ENCODE measurements around the gene NFS1.
"Not testable (repeated sequence)": the region's sequence is repeated elsewhere in the genome, so short reads cannot be mapped to it uniquely, and the experiment has no call there.

Gene NFS1

DNA sequence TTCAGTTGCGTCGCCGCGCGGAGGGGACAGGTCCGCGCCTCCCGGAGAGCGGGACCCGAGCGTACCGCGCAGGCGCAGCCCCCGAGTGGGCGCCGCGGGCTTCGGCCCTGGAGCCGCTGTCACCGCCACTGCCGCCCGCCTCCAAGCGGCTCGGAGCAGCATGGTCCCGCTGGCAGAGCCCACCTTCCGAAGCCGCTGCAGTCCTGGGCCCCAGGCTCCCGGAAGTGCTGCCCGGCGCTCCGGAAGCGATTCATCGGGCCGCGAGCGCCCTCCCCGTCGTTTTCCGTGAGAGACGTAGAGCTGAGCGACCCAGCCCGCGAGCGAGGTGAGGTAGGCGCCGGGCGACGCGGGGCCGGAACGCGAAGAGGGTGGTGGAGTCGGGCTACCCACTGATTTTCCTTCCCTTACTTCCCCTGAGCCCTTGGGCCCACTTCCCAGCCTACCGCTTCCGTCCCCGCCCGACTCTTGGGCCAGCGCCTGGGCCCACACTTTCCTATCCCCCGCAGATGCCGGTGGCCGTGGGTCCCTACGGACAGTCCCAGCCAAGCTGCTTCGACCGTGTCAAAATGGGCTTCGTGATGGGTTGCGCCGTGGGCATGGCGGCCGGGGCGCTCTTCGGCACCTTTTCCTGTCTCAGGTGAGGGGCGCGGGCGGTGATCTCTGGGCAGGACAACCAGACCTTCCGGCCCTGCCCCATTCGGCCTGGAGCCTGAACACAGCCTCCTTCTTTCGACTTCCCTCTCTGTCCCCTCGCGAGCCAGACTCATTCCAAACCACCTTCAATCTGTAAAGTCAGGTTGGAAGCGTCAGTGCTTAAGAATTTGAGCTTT, at the start of gene NFS1, which contains the start of gene ROMO1:
Gene NFS1 (minus strand): TSS at position 226 of the 830 bp plus-strand sequence. CDS start 64 bp downstream, at position 162.
Gene ROMO1 (plus strand): TSS at position 279 of the 830 bp plus-strand sequence. CDS start 228 bp downstream, at position 507.
- no peaks in the 10 kb centered on the region for H3K4me1 ChIP-seq (ENCODE audit: control insufficient read depth, insufficient read depth, low read length)
- peaks cover 6% of the 10 kb centered on the region for H3K36me3 ChIP-seq (ENCODE audit: control insufficient read depth, insufficient read depth, low read length)
- peak within 1 kb of the TSS; percentile 98 for H3K9ac ChIP-seq (ENCODE audit: low read depth, low read length)
- peak within 1 kb of the TSS; percentile 97 for H3K4me3 ChIP-seq (ENCODE audit: low read depth, low read length)
- no peaks in the 10 kb centered on the region for H3K27me3 ChIP-seq (ENCODE audit: control insufficient read depth, insufficient read depth, low read length)
- no peaks in the 10 kb centered on the region for H3K9me3 ChIP-seq (ENCODE audit: control insufficient read depth, insufficient read depth, low read length)

DNA sequence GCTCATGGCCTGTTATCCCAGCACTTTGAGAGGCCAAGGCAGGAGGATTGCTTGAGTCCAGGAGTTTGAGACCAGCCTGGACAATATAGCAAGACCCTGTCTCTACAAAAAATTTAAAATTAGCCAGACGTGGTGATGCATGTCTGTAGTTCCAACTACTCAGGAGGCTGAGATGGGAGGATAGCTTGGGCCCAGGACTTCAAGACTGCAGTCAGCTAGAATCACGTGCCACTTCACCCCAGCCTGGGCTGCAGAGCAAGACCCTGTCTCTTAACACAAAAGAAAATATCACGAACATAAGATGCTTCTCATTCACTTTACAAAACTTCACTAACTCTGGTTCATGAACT, 45.3 kb upstream of the NFS1 start:
- H3K9me3 ChIP-seq (ENCODE audit: control insufficient read depth, insufficient read depth, low read length); H3K4me3 ChIP-seq (ENCODE audit: low read depth, low read length); H3K4me1 ChIP-seq (ENCODE audit: control insufficient read depth, insufficient read depth, low read length); H3K9ac ChIP-seq (ENCODE audit: low read depth, low read length); H3K27me3 ChIP-seq (ENCODE audit: control insufficient read depth, insufficient read depth, low read length): not testable (repeated sequence)
- peaks cover 12% of the 10 kb centered on the region for H3K36me3 ChIP-seq (ENCODE audit: control insufficient read depth, insufficient read depth, low read length)

DNA sequence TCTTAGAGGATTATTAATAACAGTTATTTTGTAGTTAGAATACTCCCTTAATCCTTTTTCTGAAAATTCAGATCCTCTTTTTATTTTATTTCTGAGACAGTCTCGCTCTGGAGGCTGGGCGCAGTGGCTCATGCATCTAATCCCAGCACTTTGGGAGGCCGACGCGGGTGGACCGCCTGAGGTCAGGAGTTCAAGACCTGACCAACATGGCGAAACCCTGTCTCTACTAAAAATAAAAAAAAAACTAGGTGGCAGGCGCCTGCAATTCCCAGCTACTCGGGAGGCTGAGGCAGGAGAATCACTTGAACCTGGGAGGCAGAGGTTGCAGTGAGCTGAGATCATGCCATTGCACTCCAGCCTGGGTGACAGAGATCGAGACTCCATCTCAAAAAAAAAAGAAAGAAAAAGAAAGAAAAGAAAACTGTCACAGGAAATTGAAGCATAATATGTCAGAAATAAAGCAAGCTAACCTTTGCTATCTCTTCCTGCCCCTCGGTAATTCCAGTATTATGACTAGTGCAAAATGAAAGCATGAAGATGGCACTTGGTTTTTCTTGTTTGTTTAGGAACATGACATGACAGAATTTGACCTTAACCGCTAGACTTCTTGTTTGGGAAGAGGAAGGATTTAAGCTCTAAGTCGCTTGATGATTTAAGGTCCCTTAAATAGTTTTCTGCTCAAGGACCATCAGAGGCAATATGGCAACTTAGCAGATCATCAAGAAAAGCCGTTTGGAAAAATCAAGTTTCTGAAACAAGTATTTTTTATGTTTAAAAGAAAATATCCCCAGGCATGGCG, 44.7 kb upstream of the NFS1 start:
- Histone ChIP-seq H3K9me3 (ENCODE audit: control insufficient read depth, insufficient read depth, low read length) (no peaks in the 10 kb centered on the region), H3K4me3 (ENCODE audit: low read depth, low read length) (peak overlapping the region; percentile 82), H3K36me3 (ENCODE audit: control insufficient read depth, insufficient read depth, low read length) (peaks cover 13% of the 10 kb centered on the region), H3K27me3 (ENCODE audit: control insufficient read depth, insufficient read depth, low read length) (no peaks in the 10 kb centered on the region), H3K4me1 (ENCODE audit: control insufficient read depth, insufficient read depth, low read length) (peaks cover 12% of the 10 kb centered on the region), H3K9ac (ENCODE audit: low read depth, low read length) (peak overlapping the region; percentile 95)

DNA sequence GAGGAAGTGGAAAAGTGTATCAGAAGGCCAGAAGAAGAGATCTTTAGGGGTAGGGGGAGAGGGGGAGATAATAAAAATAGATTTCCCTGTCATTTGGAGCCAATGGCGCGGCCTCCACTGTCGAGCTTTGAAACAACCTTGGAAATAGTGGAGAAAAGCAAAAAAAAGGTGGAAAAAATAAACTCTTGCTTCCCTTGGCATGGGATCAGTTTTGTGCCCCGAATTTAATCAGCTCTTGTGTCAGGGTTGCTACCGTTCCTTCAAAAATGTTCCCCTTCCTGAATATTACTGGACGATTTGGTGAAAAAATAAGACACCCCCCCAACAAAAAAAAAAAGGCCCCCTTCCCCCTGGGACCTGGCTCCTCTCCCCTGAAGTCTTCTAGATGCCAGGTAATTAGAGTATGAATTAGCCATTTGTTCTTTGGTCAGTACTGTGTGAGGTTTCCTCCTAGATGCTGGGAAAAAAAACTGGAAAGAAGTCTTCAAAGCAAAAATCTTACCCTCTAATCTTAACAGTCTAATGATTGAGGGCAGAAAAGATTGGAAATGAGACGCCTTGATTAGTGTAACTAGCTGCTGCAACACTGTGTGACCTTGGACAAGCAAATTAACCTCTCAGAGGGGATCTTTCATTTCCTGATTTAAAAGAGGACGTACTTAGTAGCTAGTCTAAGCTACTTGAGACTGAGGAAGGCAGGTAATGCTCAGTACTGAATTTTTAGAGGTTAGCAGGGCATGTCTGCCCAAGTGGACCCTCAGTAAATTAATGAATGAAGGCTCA, 43.8 kb upstream of the NFS1 start:
- H3K9me3 ChIP-seq (ENCODE audit: control insufficient read depth, insufficient read depth, low read length), result no peaks in the 10 kb centered on the region
- peaks cover 12% of the 10 kb centered on the region for H3K4me1 ChIP-seq (ENCODE audit: control insufficient read depth, insufficient read depth, low read length)
- no peaks in the 10 kb centered on the region for H3K27me3 ChIP-seq (ENCODE audit: control insufficient read depth, insufficient read depth, low read length)
- peak overlapping the region; percentile 95 for H3K9ac ChIP-seq (ENCODE audit: low read depth, low read length)
- peak overlapping the region; percentile 82 for H3K4me3 ChIP-seq (ENCODE audit: low read depth, low read length)
- H3K36me3 ChIP-seq (ENCODE audit: control insufficient read depth, insufficient read depth, low read length), result peaks cover 22% of the 10 kb centered on the region

DNA sequence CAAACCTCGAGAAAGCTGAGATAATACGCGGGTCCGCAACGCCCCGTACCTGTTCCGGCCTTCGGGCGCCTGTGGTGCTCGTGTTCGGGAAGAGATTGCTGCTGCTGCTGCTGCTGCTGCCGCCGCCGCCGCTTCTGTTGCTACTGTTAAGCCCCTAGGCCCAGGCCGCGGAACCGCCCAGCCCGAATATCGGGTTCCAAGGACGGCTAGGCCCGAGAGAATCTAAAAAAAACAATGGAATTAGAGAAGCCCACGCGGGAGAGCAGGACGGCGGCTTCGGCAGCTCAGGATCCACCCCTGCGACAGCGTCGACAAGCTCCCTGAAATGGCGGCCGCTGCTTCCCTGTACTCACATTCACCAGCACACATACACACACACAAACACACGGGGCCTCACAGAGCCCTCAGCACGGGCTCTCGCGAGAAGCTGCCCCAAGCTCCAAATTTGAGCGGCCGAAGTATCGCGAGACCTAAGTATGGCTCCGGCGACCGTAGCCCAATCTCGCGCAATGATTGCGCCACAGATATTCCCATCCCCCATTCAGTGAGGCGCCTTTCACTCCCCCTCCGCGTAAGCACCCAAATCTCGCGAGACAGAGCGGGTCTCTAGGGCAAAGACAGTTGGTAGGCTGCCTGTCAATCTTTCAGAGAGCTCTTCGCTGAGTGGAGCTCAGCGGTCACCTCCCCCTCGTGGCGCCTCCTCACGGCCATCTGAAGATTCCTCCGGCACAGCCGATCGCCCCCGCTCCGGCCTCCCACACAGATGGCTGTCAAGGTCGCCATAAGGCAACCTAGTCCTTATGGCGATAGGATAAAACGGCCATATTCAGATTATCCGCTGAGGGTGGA, 43.0 kb upstream of the NFS1 start, which contains the start of gene RBM39:
Gene RBM39 (minus strand): TSS at position 369 of the 849 bp plus-strand sequence. CDS start 1,386 bp downstream, outside the sequence.
- Histone ChIP-seq H3K9ac (ENCODE audit: low read depth, low read length) (peak within 1 kb of the TSS; percentile 100), H3K36me3 (ENCODE audit: control insufficient read depth, insufficient read depth, low read length) (peaks cover 24% of the 10 kb centered on the region), H3K9me3 (ENCODE audit: control insufficient read depth, insufficient read depth, low read length) (no peaks in the 10 kb centered on the region), H3K4me1 (ENCODE audit: control insufficient read depth, insufficient read depth, low read length) (peaks cover 12% of the 10 kb centered on the region), H3K4me3 (ENCODE audit: low read depth, low read length) (peak within 1 kb of the TSS; percentile 95), H3K27me3 (ENCODE audit: control insufficient read depth, insufficient read depth, low read length) (no peaks in the 10 kb centered on the region)

DNA sequence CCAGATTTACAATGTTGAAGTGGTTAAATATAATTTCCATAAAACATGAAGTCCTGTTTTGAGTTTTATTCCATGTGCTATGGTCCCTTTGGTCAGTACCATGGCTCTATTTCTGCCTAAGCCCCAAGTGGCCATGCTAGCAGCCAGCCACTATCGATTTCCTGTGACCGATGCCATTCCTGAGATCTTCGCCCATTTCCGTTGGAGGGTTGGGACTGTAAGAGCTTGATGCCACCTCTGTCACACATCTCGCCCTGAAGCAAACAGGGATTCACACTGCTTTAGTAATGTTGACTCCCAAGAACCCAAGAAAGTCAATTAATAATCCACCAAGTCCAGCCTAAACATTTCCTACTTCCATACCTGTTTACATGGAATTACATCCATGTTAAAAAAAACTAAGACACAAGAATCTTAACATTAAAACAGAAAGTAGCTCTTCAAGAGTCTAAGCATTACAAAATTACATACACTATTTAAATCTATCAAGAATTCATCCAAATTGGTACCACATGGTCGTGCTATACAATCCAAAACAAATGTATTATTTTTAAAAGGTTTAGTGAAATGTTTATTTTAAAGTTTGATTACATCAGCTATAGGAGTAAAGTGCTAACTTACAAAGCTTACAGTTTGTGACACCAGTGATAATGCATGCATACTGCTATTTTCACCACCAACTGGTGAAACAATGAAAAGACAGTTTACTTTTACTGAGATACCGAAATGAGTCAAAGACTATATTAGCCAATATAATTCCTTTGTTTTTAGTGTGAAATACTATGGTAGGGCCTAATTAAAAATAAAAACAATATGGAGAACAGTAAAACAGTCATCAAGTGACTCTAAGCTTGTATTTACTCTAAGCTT, 40.4 kb upstream of the NFS1 start:
- Histone ChIP-seq H3K4me3 (ENCODE audit: low read depth, low read length) (peak overlapping the region; percentile 95), H3K4me1 (ENCODE audit: control insufficient read depth, insufficient read depth, low read length) (peaks cover 12% of the 10 kb centered on the region), H3K9ac (ENCODE audit: low read depth, low read length) (no peak overlapping the region), H3K27me3 (ENCODE audit: control insufficient read depth, insufficient read depth, low read length) (no peaks in the 10 kb centered on the region), H3K9me3 (ENCODE audit: control insufficient read depth, insufficient read depth, low read length) (no peaks in the 10 kb centered on the region), H3K36me3 (ENCODE audit: control insufficient read depth, insufficient read depth, low read length) (peaks cover 39% of the 10 kb centered on the region)

DNA sequence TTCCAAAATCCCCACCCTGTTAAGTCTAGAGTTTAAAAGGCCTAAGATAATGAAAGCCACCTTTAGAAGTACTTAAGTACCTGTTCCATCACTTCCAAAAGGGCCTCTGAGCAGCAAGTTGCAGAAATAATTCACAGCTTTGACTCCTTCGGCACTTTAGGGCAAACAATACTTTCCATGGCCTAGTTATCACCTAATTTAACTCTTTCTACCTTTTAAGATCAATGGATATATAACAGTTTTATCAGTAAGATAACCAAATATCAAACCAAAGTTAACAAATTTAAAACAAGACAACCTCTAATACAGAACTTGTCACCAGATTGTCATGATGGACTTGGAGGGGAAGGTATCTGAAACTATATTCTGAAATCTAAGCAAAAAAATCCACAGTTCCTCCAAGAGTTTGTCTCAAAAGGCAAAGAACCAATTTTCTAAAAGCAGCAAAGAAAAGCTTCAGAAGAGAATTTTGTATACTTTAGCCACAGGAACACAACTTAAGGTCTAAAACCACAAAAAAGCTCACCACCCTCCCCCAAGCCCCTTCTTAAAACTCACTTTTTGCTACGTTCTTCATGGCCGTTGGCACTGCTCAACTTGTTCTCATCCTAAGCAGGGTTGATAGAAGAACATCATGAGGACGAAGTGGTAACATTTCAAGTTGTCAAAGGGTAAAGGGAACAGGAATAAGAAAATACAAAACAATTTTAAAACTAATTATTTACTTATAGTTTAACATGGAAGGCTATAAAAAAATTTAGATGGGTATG, 39.4 kb upstream of the NFS1 start:
- H3K9me3 ChIP-seq (ENCODE audit: control insufficient read depth, insufficient read depth, low read length), result no peaks in the 10 kb centered on the region
- no peak overlapping the region for H3K9ac ChIP-seq (ENCODE audit: low read depth, low read length)
- no peak overlapping the region for H3K4me3 ChIP-seq (ENCODE audit: low read depth, low read length)
- H3K4me1 ChIP-seq (ENCODE audit: control insufficient read depth, insufficient read depth, low read length), result peaks cover 12% of the 10 kb centered on the region
- H3K27me3 ChIP-seq (ENCODE audit: control insufficient read depth, insufficient read depth, low read length), result no peaks in the 10 kb centered on the region
- H3K36me3 ChIP-seq (ENCODE audit: control insufficient read depth, insufficient read depth, low read length), result peaks cover 43% of the 10 kb centered on the region

DNA sequence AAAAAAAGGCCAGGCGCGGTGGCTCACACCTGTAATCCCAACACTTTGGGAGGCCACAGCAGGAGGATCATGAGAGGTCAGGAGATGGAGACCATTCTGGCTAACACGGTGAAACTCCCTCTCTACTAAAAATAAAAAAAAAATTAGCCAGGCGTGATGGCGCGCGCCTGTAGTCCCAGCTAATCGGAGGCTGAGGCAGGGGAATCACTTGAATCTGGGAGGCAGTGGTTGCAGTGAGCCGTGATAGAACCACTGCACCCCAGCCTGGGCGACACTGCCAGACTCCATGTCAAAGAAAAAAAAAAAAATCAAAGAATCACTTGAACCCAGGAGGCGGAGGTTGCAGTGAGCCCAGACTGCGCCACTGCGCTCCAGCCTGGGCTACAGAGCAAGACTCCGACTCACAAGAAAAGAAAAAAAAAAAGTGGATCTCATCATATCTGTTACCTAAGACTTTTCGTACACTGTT, 38.7 kb upstream of the NFS1 start:
- Histone ChIP-seq H3K36me3 (ENCODE audit: control insufficient read depth, insufficient read depth, low read length) (peaks cover 49% of the 10 kb centered on the region), H3K4me3 (ENCODE audit: low read depth, low read length) (no peak overlapping the region), H3K4me1 (ENCODE audit: control insufficient read depth, insufficient read depth, low read length) (peaks cover 9% of the 10 kb centered on the region), H3K9ac (ENCODE audit: low read depth, low read length) (no peak overlapping the region), H3K9me3 (ENCODE audit: control insufficient read depth, insufficient read depth, low read length) (no peaks in the 10 kb centered on the region), H3K27me3 (ENCODE audit: control insufficient read depth, insufficient read depth, low read length) (no peaks in the 10 kb centered on the region)

DNA sequence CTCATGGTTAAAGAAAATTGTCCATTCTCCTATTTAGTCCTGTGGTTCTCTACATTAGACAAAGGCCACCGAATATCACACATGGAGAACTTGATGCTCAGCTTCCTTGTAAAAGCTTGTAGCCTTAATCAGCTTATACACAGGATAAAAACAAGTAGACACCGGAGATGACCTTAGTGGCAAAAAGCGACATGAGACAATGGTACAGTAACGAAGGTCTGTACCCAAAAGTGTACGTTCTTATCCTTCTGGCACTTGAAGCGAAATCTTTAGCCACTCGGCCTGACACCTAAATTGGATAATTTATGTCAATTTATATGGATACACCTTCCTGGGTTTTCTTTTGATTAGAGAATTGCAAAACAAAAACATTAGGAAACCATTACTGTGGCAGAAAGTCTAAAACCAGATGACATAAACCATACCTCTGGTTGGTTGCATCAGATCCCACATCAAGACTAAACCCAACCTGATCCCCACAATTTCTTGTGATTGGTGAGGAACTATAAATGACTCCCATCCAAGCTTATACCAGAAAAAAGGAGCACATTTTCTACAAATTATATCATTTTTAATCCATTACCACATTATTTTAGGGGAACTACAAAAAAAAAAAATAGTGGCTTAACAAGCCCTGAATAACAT, 36.8 kb upstream of the NFS1 start:
- Histone ChIP-seq H3K4me1 (ENCODE audit: control insufficient read depth, insufficient read depth, low read length) (peaks cover 9% of the 10 kb centered on the region), H3K9ac (ENCODE audit: low read depth, low read length) (no peak overlapping the region), H3K9me3 (ENCODE audit: control insufficient read depth, insufficient read depth, low read length) (no peaks in the 10 kb centered on the region), H3K4me3 (ENCODE audit: low read depth, low read length) (no peak overlapping the region), H3K36me3 (ENCODE audit: control insufficient read depth, insufficient read depth, low read length) (peaks cover 45% of the 10 kb centered on the region), H3K27me3 (ENCODE audit: control insufficient read depth, insufficient read depth, low read length) (no peaks in the 10 kb centered on the region)
